C4-2B (cell line): ENCODE data around the gene DNAJC21.

ENCODE experiments used
- ZFX ChIP-seq: fragments of 450-650 bp; IDR thresholded peaks from 2 replicates; pipeline ENCODE4 v1.6.1; 2017
- TF ChIP-seq, protein P1 (sequence below): fragments of 450-650 bp; conservative IDR thresholded peaks from 2 replicates; pipeline ENCODE4 v1.5.1; 2017; ENCODE audit warnings: mild to moderate bottlenecking

DNA sequence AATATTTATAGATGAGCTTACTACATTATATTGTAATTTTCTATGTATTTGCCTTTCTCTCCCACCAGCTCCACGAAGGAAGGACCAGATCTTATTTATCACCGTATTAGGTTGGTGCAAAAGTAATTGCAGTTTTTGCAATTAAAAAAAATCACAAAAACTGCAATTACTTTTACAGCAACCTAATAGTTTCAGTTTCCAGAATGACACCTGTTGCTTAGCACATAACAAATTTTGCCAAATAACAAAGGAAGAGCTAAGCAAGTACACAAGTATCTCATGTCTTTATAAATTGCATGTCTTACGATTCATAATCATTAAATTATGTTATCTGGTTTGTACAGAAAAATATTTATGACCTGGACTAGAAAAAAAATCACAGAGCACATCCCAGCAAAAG lies 72.5 kb downstream of the DNAJC21 start:
- TF ChIP-seq, protein P1, sequence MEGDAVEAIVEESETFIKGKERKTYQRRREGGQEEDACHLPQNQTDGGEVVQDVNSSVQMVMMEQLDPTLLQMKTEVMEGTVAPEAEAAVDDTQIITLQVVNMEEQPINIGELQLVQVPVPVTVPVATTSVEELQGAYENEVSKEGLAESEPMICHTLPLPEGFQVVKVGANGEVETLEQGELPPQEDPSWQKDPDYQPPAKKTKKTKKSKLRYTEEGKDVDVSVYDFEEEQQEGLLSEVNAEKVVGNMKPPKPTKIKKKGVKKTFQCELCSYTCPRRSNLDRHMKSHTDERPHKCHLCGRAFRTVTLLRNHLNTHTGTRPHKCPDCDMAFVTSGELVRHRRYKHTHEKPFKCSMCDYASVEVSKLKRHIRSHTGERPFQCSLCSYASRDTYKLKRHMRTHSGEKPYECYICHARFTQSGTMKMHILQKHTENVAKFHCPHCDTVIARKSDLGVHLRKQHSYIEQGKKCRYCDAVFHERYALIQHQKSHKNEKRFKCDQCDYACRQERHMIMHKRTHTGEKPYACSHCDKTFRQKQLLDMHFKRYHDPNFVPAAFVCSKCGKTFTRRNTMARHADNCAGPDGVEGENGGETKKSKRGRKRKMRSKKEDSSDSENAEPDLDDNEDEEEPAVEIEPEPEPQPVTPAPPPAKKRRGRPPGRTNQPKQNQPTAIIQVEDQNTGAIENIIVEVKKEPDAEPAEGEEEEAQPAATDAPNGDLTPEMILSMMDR: no peak
- TF ChIP-seq ZFX: no peak
